HG02885 (cell line): Measurements from ENCODE around the gene VASN.

Experiments
- ATAC-seq: cut with Tn5 transposase; IDR thresholded peaks from one replicate; pipeline ENCODE4 v1.9.1; 2021; ENCODE audit warnings: mild to moderate bottlenecking; ENCODE audit not compliant: unreplicated experiment, poor library complexity

VASN gene

GRCh38 chr16:4414187-4414917 is 42.7 kb downstream of the VASN start:
- ATAC-seq: peak; percentile 61

- ATAC-seq: peak; percentile 17
These were observed 44.0 kb downstream of the VASN start for GRCh38 chr16:4415538-4416199.

DNA sequence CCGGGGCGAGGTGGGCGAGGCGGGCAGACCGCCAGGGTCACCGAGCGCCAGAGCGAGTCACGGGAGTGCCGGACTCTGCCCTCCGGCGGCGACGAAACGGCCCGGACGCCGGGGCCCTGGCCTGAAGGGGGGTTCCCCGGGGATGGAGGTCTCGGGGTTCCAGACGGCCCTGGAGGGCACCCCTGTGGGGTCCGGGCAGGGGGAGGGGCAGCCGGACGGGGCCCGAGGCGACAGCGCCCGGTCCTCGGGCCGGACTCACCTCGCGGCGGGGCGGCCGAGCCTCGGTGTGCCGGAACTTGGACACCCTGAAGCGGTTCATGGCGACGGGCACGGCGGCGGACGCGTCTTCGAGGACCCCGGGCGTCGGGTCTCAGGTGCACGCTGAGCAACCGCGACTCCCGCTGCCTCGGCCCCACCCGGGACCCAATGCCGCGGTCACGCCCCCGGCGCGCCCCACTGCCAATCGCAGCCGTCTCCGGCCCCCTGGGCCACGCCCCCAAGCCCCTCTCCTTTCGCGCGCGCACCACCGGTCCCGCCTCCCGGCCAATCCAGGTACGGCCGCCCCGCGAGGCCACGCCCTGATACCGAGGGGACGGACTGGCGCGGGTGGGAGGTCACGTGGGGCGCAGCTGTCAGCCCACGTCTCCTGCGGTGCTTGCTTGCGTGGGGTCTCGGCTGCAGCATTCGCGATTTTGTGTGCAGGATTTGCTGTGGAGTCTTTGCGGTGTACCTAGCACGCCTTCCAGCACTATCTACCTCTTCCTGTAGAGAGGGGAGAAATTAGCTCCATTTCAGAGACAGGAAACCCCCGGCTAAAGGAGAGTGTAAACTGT is 44.8 kb downstream of the VASN start, which contains the start of gene CORO7:
CORO7 (minus strand) TSS at position 397 of the 833 bp plus-strand sequence; CDS start at position 319, 78 bp downstream.
- peak; percentile 82 for ATAC-seq

DNA sequence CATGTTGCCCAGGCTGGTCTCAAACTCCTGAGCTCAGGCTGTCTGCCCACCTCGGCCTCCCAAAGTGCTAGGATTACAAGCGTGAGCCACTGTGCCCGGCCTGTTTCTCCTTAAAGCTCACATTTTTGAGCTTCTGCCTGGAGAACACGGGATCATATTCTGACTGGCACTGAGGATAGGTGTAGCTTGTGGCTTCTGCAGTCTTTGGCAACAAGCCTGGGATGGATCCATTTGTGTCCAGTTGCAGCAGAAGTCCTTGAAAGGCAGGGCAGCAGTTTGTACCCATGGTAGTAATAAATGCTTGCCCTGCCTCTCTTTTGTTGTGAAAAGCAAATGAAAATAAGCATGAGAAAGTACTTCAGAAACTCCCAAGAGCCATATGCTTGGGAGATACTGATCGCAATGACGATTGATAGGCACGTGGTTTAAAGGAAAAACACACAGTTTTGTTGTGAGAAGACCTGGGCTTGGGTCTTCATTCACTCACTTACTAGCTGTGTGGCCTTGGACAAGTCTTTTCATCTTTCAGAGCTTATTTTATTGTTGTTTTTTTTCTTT is 47.8 kb downstream of the VASN start:
- no peak for ATAC-seq

DNA sequence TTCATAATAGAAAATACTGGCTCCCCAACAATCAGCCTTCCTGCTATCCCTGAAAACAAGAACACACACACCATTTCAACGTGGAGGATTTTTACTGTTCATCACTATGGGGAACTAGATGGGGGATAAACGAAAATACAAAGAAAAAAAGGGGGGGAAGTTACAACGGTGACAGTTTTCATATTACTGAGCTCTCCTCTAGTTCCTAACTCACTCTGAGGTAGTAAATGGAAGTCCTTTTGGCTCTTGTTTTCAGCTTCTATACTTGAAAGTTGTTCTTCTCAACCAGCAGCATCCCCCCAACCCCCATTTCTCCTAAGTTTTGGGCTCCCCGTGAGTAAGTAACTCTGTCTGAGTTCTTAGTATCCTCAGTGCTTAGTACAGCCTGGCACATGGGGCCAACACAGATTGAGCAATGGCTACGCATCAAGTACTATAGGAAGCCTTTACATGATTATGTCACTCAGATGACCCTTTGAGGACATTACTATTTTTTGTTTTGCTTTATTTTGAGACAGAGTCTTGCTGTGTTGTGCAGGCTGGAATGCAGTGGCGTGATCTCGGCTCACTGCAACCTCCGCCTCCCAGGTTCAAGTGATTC is 49.0 kb downstream of the VASN start:
- ATAC-seq: no peak

- ATAC-seq: peak; percentile 91
These were observed 53.9 kb downstream of the VASN start, which contains the start of gene DNAJA3 for GRCh38 chr16:4425378-4426020. Gene DNAJA3 (plus strand): TSS chr16:4425868. CDS start chr16:4425882, 14 bp downstream.

GRCh38 chr16:4426021-4426684 is 54.5 kb downstream of the VASN start:
- ATAC-seq: peak; percentile 3

DNA sequence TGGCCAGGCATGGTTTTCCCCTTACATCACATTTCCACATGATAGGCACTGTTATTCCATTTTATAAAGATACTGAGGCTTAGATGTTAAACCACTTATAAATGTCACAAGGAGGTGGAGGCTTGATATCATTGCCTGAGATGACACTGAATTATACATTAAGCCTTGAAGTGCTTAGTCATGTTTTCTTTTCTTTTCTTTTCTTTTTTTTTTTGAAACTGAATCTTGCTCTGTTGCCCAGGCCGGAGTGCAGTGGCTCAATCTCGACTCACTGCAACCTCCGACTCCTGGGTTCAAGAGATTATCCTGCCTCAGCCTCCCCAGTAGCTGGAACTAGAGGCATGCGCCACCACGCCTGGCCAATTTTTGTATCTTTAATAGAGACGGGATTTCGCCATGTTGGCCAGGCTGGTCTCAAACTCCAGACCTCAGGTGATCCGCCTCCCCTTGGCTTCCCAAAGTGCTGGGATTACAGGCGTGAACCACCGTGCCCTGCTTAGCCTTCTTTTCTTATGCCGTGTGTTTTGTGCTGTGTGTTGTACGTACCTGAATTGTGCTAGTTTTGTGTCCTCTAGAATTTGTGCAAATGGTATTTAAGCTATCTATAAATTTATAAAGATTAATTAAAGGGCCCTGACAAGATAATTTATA is 55.2 kb downstream of the VASN start:
- ATAC-seq: no peak

GRCh38 chr16:4428500-4428899 is 56.9 kb downstream of the VASN start:
- ATAC-seq: no peak

DNA sequence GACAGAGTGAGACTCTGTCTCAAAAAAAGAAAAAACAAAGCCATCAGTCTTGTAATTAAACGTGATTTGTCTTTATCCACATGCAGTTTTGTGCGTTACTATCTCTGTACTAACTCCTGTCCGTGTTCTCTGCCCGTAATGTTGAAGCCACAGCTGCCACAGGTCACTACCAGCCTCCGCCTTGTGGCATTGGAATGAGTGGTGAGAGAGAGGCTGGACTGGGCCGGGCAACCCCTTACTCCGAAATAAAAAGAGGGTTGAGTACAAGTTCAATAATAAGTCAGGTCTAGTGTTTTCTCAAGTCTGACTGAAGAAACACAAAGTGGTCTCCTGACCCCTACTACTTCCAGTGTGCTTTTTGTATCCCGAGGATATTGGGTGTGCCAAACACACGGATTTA is 59.4 kb downstream of the VASN start:
- ATAC-seq: no peak
